Glomerular visceral epithelial cell (primary cell): ENCODE measurements around the gene IRF1.
"Not testable (repeated sequence)": the region's sequence is repeated elsewhere in the genome, so short reads cannot be mapped to it uniquely, and the experiment has no call there.

Experiments
- DNase-seq: peaks from one replicate; pipeline ENCODE4 v3.0.0-alpha.2; 2016; ENCODE audit errors: extremely low spot score

The IRF1 gene

GRCh38 chr5:132487095-132487428 lies 3.5 kb downstream of the IRF1 start:
- DNase-seq, result no peak

GRCh38 chr5:132486318-132487094 lies 4.1 kb downstream of the IRF1 start:
- DNase-seq, result no peak

- no peak for DNase-seq
Measured at GRCh38 chr5:132485641-132486317, 4.8 kb downstream of the IRF1 start.

- not testable (repeated sequence) for DNase-seq
Measured at GRCh38 chr5:132484876-132485640, 5.5 kb downstream of the IRF1 start.

GRCh38 chr5:132484391-132484725 lies 6.2 kb downstream of the IRF1 start:
- DNase-seq, result no peak

GRCh38 chr5:132483661-132484390 lies 6.7 kb downstream of the IRF1 start:
- DNase-seq, result no peak

- DNase-seq, result no peak
Measured at GRCh38 chr5:132483101-132483500, 7.5 kb downstream of the IRF1 start.

GRCh38 chr5:132481596-132482211 lies 8.9 kb downstream of the IRF1 start:
- DNase-seq, result no peak

GRCh38 chr5:132480893-132481595 lies 9.5 kb downstream of the IRF1 start:
- no peak for DNase-seq

GRCh38 chr5:132480546-132480892 lies 10.1 kb downstream of the IRF1 start:
- DNase-seq, result no peak

- DNase-seq, result no peak
Measured at GRCh38 chr5:132480042-132480441, 10.5 kb downstream of the IRF1 start.

- no peak for DNase-seq
Measured at GRCh38 chr5:132479111-132479951, 11.2 kb downstream of the IRF1 start.

GRCh38 chr5:132478366-132478871 lies 12.2 kb downstream of the IRF1 start:
- DNase-seq, result no peak

- no peak for DNase-seq
Measured at GRCh38 chr5:132477784-132478365, 12.7 kb downstream of the IRF1 start.

- no peak for DNase-seq
Measured at GRCh38 chr5:132476876-132477781, 13.4 kb downstream of the IRF1 start.

- DNase-seq, result no peak
Measured at GRCh38 chr5:132475987-132476875, 14.3 kb downstream of the IRF1 start.

- DNase-seq, result no peak
Measured at GRCh38 chr5:132475497-132475882, 15.1 kb downstream of the IRF1 start.
